Thyroid gland (tissue), 4 donors: ENCODE data around the gene ACOX1. TPM values are rescaled to one million over a fixed set of nuclear protein-coding genes. Genes with fewer than 3 reads are reported as not detected.

ENCODE experiments used
- DNase-seq, 2 donors: peaks; one replicate each; pipeline ENCODE4 v3.0.0-alpha.2; 2019
- H3K27ac ChIP-seq, 3 donors: fragments of 200-600 bp; sonication (generic); 1 replicate in 2 of 3; 2 replicates in 1 of 3; pipeline ENCODE4 v1.5.1; 2016 to 2019; ENCODE audit warnings: mild to moderate bottlenecking in 1 of 3, moderate library complexity in 1 of 3
- H3K27me3 ChIP-seq: fragments of 200-600 bp; sonication (generic); one replicate; pipeline ENCODE4 v1.5.1; 2019
- H3K36me3 ChIP-seq, 2 donors: fragments of 200-600 bp; sonication (generic); one replicate each; pipeline ENCODE4 v1.5.1; 2016 to 2019
- H3K4me1 ChIP-seq, 2 donors: fragments of 200-600 bp; sonication (generic); one replicate each; pipeline ENCODE4 v1.5.1; 2017 to 2019
- H3K4me3 ChIP-seq, 3 donors: fragments of 200-600 bp; sonication (generic); replicated peaks in 1 of 3; 1 replicate in 2 of 3; 2 replicates in 1 of 3; pipeline ENCODE4 v1.5.1; 2016; ENCODE audit warnings: mild to moderate bottlenecking in 1 of 3
- H3K9me3 ChIP-seq: fragments of 200-600 bp; sonication (generic); one replicate; pipeline ENCODE4 v1.5.1; 2017
- CTCF ChIP-seq, 6 experiments: fragments of 200-600 bp in 3 of 6; fragments of 450-650 bp in 3 of 6; sonication (generic) in 3 of 6; IDR thresholded peaks; one replicate each; pipeline ENCODE4 v1.5.1; 2016 to 2019; ENCODE audit warnings: antibody characterized with exemption in 6 of 6, mild to moderate bottlenecking in 2 of 6, inconsistent platforms in 1 of 6, moderate library complexity in 1 of 6
- POLR2A ChIP-seq, 2 donors: fragments of 450-650 bp; IDR thresholded peaks; one replicate each; pipeline ENCODE4 v1.6.1; 2017; ENCODE audit warnings: antibody characterized with exemption in 2 of 2, mild to moderate bottlenecking in 2 of 2, moderate library complexity in 1 of 2
- WGBS, 2 donors: methylation state at CpG; one replicate each; pipeline ENCODE4 v1.1.5; 2017; 5-methylcytosine and 5-hydroxymethylcytosine counted together
- intact Hi-C: fragments of 100-400 bp; cut with DNase I; formaldehyde crosslinking; loops from one replicate; pipeline ENCODE4 v1.15.1; 2023
- total RNA-seq, 4 donors: library from RNA; depleted of rRNA; stranded (reverse); fragments of >200 nt; gene quantifications; one replicate each; pipeline ENCODE4 v1.2.3, GENCODE V29; 2016

Gene ACOX1
- total RNA-seq, 4 donors from 2014 or later, result 59.6 to 102 (median 75.5) TPM

- Histone ChIP-seq H3K27ac (no peak overlapping the region), H3K27me3 (no peaks in the 10 kb centered on the region), H3K9me3 (no peaks in the 10 kb centered on the region), H3K4me3 (no peak overlapping the region), H3K36me3 (peaks cover 0 to 4% of the 10 kb centered on the region in 2 donors), H3K4me1 (peaks cover 0 to 7% of the 10 kb centered on the region in 2 donors)
- DNase-seq, result no peak
- 94 to 100% methylated on average over 6 of the region's 7 CpGs for whole genome bisulfite sequencing, 2 donors
- TF ChIP-seq POLR2A (IDR thresholded peaks at IDR 0.05) (no peak), CTCF (IDR thresholded peaks at IDR 0.05) (no peak)
- intact Hi-C loops, result no loop called here
These were observed 16.5 kb upstream of the ACOX1 start for GRCh38 chr17:75995385-75995925.

- Histone ChIP-seq H3K27me3 (no peaks in the 10 kb centered on the region), H3K4me3 (no peak overlapping the region), H3K4me1 (peaks cover 0 to 3% of the 10 kb centered on the region in 2 donors), H3K9me3 (no peaks in the 10 kb centered on the region), H3K27ac (no peak overlapping the region), H3K36me3 (peaks cover 0 to 4% of the 10 kb centered on the region in 2 donors)
- intact Hi-C loops, result no loop called here
- TF ChIP-seq CTCF (IDR thresholded peaks at IDR 0.05), result no peak
- no peak for TF ChIP-seq POLR2A (IDR thresholded peaks at IDR 0.05)
- no peak for DNase-seq
- WGBS, 2 donors, result 94 to 98% methylated on average over 5 of the region's 5 CpGs
These were observed 15.9 kb upstream of the ACOX1 start for GRCh38 chr17:75994802-75995370.

GRCh38 chr17:75991396-75991795, 12.4 kb upstream of the ACOX1 start:
- Histone ChIP-seq H3K4me1 (no peaks in the 10 kb centered on the region), H3K9me3 (no peaks in the 10 kb centered on the region), H3K36me3 (peaks cover 0 to 4% of the 10 kb centered on the region in 2 donors), H3K27me3 (no peaks in the 10 kb centered on the region), H3K4me3 (no peak overlapping the region), H3K27ac (no peak overlapping the region)
- intact Hi-C loops, result no loop called here
- TF ChIP-seq CTCF (IDR thresholded peaks at IDR 0.05) (no peak), POLR2A (IDR thresholded peaks at IDR 0.05) (no peak)
- WGBS, 2 donors, result 94 to 97% methylated on average over 7 to 9 of the region's 9 CpGs
- no peak for DNase-seq

GRCh38 chr17:75987041-75987440, 8.1 kb upstream of the ACOX1 start:
- DNase-seq, result no peak
- Histone ChIP-seq H3K9me3 (no peaks in the 10 kb centered on the region), H3K36me3 (peaks cover 0 to 4% of the 10 kb centered on the region in 2 donors), H3K4me3 (no peak overlapping the region), H3K27me3 (no peaks in the 10 kb centered on the region), H3K27ac (no peak overlapping the region), H3K4me1 (peaks cover 0 to 5% of the 10 kb centered on the region in 2 donors)
- intact Hi-C loops, result no loop called here
- TF ChIP-seq POLR2A (IDR thresholded peaks at IDR 0.05) (no peak), CTCF (IDR thresholded peaks at IDR 0.05) (no peak)
- WGBS, 2 donors, result 93 to 94% methylated on average over 4 of the region's 4 CpGs

- no peaks in the 10 kb centered on the region for H3K27me3 ChIP-seq
- no peak overlapping the region for H3K27ac ChIP-seq
- WGBS, 2 donors, result 94 to 98% methylated on average over 4 of the region's 4 CpGs
- intact Hi-C loops, result no loop called here
- no peak for DNase-seq
- no peak overlapping the region for H3K4me3 ChIP-seq
- H3K9me3 ChIP-seq, result no peaks in the 10 kb centered on the region
- H3K36me3 ChIP-seq, result no peaks in the 10 kb centered on the region
- TF ChIP-seq CTCF (IDR thresholded peaks at IDR 0.05) (no peak), POLR2A (IDR thresholded peaks at IDR 0.05) (no peak)
- peaks cover 0 to 5% of the 10 kb centered on the region in 2 donors for H3K4me1 ChIP-seq
These were observed 7.0 kb upstream of the ACOX1 start for GRCh38 chr17:75985986-75986385.
